CD4-positive, alpha-beta memory T cell (primary cell): ENCODE measurements around the gene IER5. TPM values are rescaled to one million over a fixed set of nuclear protein-coding genes. Genes with fewer than 3 reads are reported as not detected.
"Not testable (repeated sequence)": the region's sequence is repeated elsewhere in the genome, so short reads cannot be mapped to it uniquely, and the experiment has no call there.

Source experiments
- CTCF ChIA-PET: fragments of 350-600 bp; sonication (Branson Sonifier 250); formaldehyde crosslinking; loops from one replicate; lab custom pipeline; 2021; ENCODE audit warnings: inconsistent platforms; ENCODE audit not compliant: partially characterized antibody; lab: Charles Lee
- POLR2A ChIA-PET: fragments of 350-600 bp; sonication (Branson Sonifier 250); formaldehyde crosslinking; loops from one replicate; lab custom pipeline; 2021; ENCODE audit not compliant: partially characterized antibody; lab: Charles Lee
- DNase-seq, 5 donors: peaks; one replicate each; pipeline versions ENCODE4 v3.0.0 to v3.0.0-alpha.2; 2020 to 2022; ENCODE audit warnings: mixed read lengths in 1 of 5
- H3K27ac ChIP-seq: one replicate; pipeline ENCODE4 v1.7.0; 2013; ENCODE audit warnings: low read depth, low read length
- H3K27me3 ChIP-seq: 2 replicates; pipeline ENCODE4 v1.7.0; 2013; ENCODE audit warnings: mild to moderate bottlenecking, low read length, moderate library complexity; ENCODE audit not compliant: insufficient read depth
- H3K36me3 ChIP-seq: 2 replicates; pipeline ENCODE4 v1.7.0; 2013; ENCODE audit warnings: mild to moderate bottlenecking, low read length, moderate library complexity; ENCODE audit not compliant: insufficient read depth
- H3K4me1 ChIP-seq: 2 replicates; pipeline ENCODE4 v1.7.0; 2013; ENCODE audit warnings: mild to moderate bottlenecking, low read length, moderate library complexity; ENCODE audit not compliant: insufficient read depth
- H3K4me3 ChIP-seq, 2 donors: one replicate each; pipeline ENCODE4 v1.7.0; 2013; ENCODE audit warnings: low read length in 2 of 2, mild to moderate bottlenecking in 1 of 2
- H3K9me3 ChIP-seq, 2 donors: one replicate each; pipeline ENCODE4 v1.7.0; 2013; ENCODE audit warnings: low read length in 2 of 2, control low read depth in 1 of 2; ENCODE audit not compliant: control insufficient read depth in 1 of 2
- H3K27ac Mint-ChIP-seq, 7 donors: one replicate each; pipeline ENCODE4 v1.8.0; 2020 to 2021; ENCODE audit warnings: mixed read lengths in 7 of 7, mild to moderate bottlenecking in 6 of 7, inconsistent platforms in 3 of 7, moderate library complexity in 3 of 7
- H3K27me3 Mint-ChIP-seq, 2 donors: one replicate each; pipeline ENCODE4 v1.8.0; 2020 to 2021; ENCODE audit warnings: mixed read lengths in 2 of 2
- H3K36me3 Mint-ChIP-seq, 2 donors: one replicate each; pipeline ENCODE4 v1.8.0; 2020 to 2021; ENCODE audit warnings: mixed read lengths in 2 of 2, inconsistent platforms in 1 of 2, mild to moderate bottlenecking in 1 of 2
- H3K4me1 Mint-ChIP-seq, 4 donors: one replicate each; pipeline ENCODE4 v1.8.0; 2020 to 2021; ENCODE audit warnings: mixed read lengths in 4 of 4, mild to moderate bottlenecking in 1 of 4
- H3K4me3 Mint-ChIP-seq, 8 donors: one replicate each; pipeline ENCODE4 v1.8.0; 2020 to 2021; ENCODE audit warnings: mixed read lengths in 8 of 8, mild to moderate bottlenecking in 7 of 8, moderate library complexity in 6 of 8, inconsistent platforms in 3 of 8
- H3K9me3 Mint-ChIP-seq, 8 donors: one replicate each; pipeline ENCODE4 v1.8.0; 2020 to 2021; ENCODE audit warnings: mixed read lengths in 8 of 8, mild to moderate bottlenecking in 5 of 8, inconsistent platforms in 3 of 8, moderate library complexity in 1 of 8
- intact Hi-C: fragments of 100-400 bp; cut with micrococcal nuclease; formaldehyde crosslinking; loops from one replicate; pipeline ENCODE4 v1.15.1; 2023
- polyA plus RNA-seq, 2 donors: library from polyadenylated mRNA; unstranded; fragments of 300-500 nt; fragmentation: Illumina TruSeq; gene quantifications; one replicate each; pipeline ENCODE4 v1.2.3, GENCODE V29; 2021
- total RNA-seq, 2 experiments: library from RNA; stranded (reverse); gene quantifications; one replicate each; pipeline ENCODE4 v1.2.3, GENCODE V29; 2021

IER5 gene
- total and polyA plus RNA-seq, 4 experiments from 2014 or later, result 11.0 to 29.3 (median 23.5) TPM

DNA sequence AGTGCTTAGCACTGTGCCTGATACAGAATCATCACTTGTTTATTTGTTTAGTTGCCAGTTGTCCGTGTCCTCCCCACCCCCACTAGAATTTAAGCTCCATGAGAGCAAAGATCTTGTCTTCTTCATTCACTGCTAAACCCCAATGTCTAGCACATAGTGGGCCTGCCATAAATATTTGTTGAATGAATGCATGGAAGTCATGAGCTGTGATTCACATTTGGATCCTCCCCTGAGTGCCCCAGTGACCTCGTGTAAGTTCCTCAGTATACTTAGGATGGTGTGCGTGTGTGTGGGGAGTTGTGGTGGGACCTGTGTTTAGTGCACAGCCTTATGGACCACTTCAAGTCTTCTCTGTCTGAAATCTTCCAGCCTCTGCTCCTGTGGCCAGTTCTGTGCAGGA is 23.1 kb downstream of the IER5 start:
- no peak overlapping the region for H3K4me3 Mint-ChIP-seq
- H3K4me1 ChIP-seq, result peaks cover 3% of the 10 kb centered on the region

DNA sequence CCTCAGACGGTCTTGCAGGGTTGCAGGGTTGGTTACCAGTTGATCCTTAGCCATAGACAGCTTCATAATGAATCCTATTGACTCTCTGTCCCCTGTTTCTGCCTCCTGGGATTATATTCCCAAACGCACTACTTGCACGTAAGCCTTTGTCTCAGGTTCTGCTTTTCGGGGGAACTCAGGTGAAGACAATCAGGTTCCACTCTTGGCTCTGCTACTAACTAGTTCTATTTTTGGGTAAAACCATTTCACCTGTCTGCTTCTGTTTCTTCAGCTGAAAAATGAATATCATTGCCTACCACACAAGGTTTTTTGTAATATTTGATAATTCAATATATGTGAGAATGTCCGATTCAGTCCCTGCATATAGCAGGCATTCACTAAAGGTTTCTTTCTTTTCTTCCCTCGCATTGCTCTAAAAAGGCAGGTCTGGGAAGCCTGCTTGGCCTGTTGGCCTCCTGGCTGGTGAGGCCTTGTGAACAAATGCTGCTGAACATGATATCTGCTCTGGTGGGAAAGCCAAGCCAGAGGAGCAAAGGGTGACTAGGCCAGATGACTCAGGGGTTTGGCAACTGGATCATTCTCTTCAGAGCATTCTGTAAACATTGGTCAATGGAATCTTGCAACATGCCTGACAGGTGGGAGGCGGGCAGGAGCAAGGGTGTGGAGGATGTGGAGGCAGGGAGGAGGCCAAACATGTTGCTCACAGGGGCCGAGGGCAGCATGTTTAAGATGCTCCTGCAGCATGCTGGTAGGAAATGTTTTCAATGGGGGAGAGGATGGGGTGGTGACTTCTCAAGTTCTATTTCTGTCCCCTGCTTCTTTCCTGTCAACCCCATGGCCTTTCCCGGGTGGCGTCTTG is 23.8 kb downstream of the IER5 start:
- Histone ChIP-seq H3K4me3 (no peak overlapping the region), H3K4me1 (no peaks in the 10 kb centered on the region), H3K36me3 (no peaks in the 10 kb centered on the region), H3K9me3 (no peaks in the 10 kb centered on the region), H3K27me3 (no peaks in the 10 kb centered on the region), H3K27ac (no peak overlapping the region)
- Mint-ChIP-seq H3K4me3 (no peak overlapping the region), H3K27me3 (no peaks in the 10 kb centered on the region), H3K4me1 (peaks cover 2 to 12% (median 5%) of the 10 kb centered on the region in 4 donors), H3K27ac (peak overlapping the region in 1 of 7 donors; percentile 31), H3K36me3 (no peaks in the 10 kb centered on the region), H3K9me3 (no peaks in the 10 kb centered on the region)
- CTCF ChIA-PET, result interaction anchor here (1.7 to 3.0 kb wide), 2 partner anchors 20 to 29 kb away, joined by 3 to 20 read pairs; no protein-coding TSS in a partner anchor
- intact Hi-C loops, result no loop called here
- no peak for DNase-seq
- POLR2A ChIA-PET, result interaction anchor here (3.4 to 14.7 kb wide), 2 partner anchors 7 to 21 kb away, joined by 16 to 508 read pairs; partner anchors contain the start of gene IER5

More for the DNA sequence above, 23.1 kb downstream of the IER5 start:
- Mint-ChIP-seq H3K4me1 (peaks cover 2 to 19% (median 8%) of the 10 kb centered on the region in 4 donors), H3K9me3 (no peaks in the 10 kb centered on the region), H3K27me3 (no peaks in the 10 kb centered on the region), H3K27ac (no peak overlapping the region), H3K36me3 (no peaks in the 10 kb centered on the region)
- intact Hi-C loops, result no loop called here
- Histone ChIP-seq H3K9me3 (no peaks in the 10 kb centered on the region), H3K27me3 (no peaks in the 10 kb centered on the region), H3K27ac (no peak overlapping the region), H3K36me3 (no peaks in the 10 kb centered on the region), H3K4me3 (no peak overlapping the region)
- CTCF ChIA-PET, result interaction anchor here (1.7 to 3.0 kb wide), 2 partner anchors 20 to 30 kb away, joined by 3 to 20 read pairs; no protein-coding TSS in a partner anchor
- no peak for DNase-seq
- POLR2A ChIA-PET, result interaction anchor here (14.7 kb wide), 1 partner anchor 21 kb away, joined by 508 read pairs; the partner anchor contains the start of gene IER5

DNA sequence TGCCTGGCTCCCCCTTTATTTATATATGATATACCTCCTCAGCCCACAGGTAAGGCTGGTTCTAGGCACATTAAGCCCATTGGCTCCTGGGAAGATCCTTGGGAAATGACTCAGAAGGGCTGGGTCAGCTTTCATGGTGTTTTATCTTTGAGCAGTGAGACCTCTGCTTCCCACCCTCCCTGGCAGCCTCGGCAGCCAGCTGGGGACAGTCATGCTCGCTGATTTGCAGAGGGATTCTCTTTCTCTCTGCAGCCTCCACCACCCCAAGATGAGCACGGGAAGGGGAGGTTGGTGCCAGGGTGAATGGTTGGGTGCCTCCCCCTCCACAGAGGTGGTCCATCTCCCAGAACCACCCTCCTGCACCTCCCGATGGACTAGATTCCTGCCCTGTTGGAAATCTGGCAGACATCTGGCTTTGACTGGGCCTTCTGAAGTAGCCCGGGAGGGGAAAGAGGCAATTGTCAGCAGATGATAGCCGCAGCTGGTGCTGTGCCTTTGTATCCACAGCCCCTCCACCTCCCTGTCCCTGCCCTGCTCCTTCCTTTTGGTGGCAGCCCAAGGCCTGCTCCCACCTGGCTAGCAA is 24.6 kb downstream of the IER5 start:
- no peak overlapping the region for H3K4me3 Mint-ChIP-seq
- Histone ChIP-seq H3K4me3 (no peak overlapping the region), H3K27me3 (no peaks in the 10 kb centered on the region), H3K36me3 (no peaks in the 10 kb centered on the region), H3K27ac (no peak overlapping the region), H3K4me1 (no peaks in the 10 kb centered on the region), H3K9me3 (no peaks in the 10 kb centered on the region)
- ChIA-PET CTCF (no interaction called here), POLR2A (interaction anchor here (3.4 kb wide), 1 partner anchor 8 kb away, joined by 16 read pairs; no protein-coding TSS in a partner anchor)
- intact Hi-C loops, result no loop called here
- H3K9me3 Mint-ChIP-seq, result no peaks in the 10 kb centered on the region
- peak overlapping the region in 1 of 7 donors; percentile 43 for H3K27ac Mint-ChIP-seq
- H3K27me3 Mint-ChIP-seq, result no peaks in the 10 kb centered on the region
- H3K4me1 Mint-ChIP-seq, result peaks cover 2 to 6% (median 4%) of the 10 kb centered on the region in 4 donors
- DNase-seq, result no peak
- no peaks in the 10 kb centered on the region for H3K36me3 Mint-ChIP-seq

DNA sequence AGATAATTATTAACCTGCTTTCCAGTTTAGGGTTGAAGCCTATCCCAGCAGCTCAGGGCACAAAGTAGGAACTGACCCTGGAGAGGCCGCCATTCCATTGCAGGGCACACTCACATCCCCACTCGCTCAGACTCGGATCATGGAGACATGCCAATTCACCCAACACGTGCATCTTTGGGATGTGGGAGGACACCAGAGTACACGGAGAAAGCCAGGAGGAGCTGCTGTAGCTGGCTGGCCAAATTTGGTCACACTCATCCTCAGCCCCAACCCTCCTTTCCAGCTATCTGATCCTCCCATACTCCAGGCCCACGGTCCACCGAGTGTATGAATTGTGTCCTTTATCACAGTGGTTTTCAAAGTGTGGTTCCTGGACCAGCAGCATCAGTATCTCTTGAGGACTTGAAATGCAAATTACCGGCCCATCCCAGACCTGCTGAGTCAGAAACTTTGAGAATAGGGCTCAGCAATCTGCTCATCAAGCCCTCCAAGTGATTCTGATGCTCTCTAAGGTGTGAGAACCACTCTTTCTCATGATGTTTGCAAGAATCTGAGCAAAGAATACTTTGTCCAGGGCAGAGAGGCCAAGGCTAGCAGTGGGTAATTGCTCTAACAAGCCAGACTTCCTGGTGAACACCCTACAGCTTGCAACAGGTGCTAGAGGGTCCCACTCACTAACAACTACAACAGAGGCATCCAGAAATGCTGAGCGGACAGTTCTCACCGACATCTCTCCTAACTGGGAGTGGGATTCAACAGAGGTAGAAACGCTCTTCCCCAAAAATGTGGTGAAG is 26.3 kb downstream of the IER5 start:
- ChIA-PET POLR2A (interaction anchor here (1.9 to 3.4 kb wide), 3 partner anchors 10 to 27 kb away, joined by 4 to 16 read pairs (median 6); no protein-coding TSS in a partner anchor), CTCF (interaction anchor here (1.0 to 3.5 kb wide), 5 partner anchors 10 to 76 kb away, joined by 3 to 31 read pairs (median 3); no protein-coding TSS in a partner anchor)
- Mint-ChIP-seq H3K4me1 (peaks cover 0 to 2% (median 0%) of the 10 kb centered on the region in 4 donors), H3K4me3 (no peak overlapping the region), H3K27me3 (no peaks in the 10 kb centered on the region), H3K9me3 (no peaks in the 10 kb centered on the region), H3K27ac (no peak overlapping the region), H3K36me3 (no peaks in the 10 kb centered on the region)
- no peak overlapping the region for H3K4me3 ChIP-seq
- H3K9me3 ChIP-seq, result no peaks in the 10 kb centered on the region
- H3K4me1 ChIP-seq, result no peaks in the 10 kb centered on the region
- intact Hi-C loops, result no loop called here
- DNase-seq, result no peak
- H3K36me3 ChIP-seq, result no peaks in the 10 kb centered on the region
- H3K27ac ChIP-seq, result no peak overlapping the region
- H3K27me3 ChIP-seq, result no peaks in the 10 kb centered on the region

DNA sequence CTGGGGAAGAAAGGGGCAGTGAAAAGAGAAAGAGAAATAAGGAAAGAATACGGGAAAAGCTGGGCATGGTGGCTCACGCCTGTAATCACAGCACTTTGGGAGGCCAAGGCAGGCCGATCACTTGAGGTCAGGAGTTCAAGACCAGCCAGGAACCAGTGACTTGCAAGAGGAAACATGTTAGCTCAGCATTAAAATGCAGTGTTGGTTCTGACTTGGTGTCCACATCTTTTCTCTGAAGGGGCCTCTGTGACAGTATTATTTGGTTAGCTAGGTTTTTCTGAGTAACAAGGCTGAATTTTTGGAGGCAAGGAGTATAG is 26.8 kb downstream of the IER5 start:
- H3K27me3 ChIP-seq, result no peaks in the 10 kb centered on the region
- ChIA-PET CTCF (interaction anchor here (1.0 to 3.5 kb wide), 4 partner anchors 10 to 77 kb away, joined by 3 to 31 read pairs (median 3); no protein-coding TSS in a partner anchor), POLR2A (interaction anchor here (1.4 to 3.4 kb wide), 4 partner anchors 10 to 27 kb away, joined by 3 to 16 read pairs (median 5); no protein-coding TSS in a partner anchor)
- Mint-ChIP-seq H3K9me3 (no peaks in the 10 kb centered on the region), H3K27me3 (no peaks in the 10 kb centered on the region), H3K4me3 (no peak overlapping the region), H3K27ac (no peak overlapping the region), H3K36me3 (no peaks in the 10 kb centered on the region), H3K4me1 (peaks cover 0 to 2% (median 0%) of the 10 kb centered on the region in 4 donors)
- H3K4me3 ChIP-seq, result no peak overlapping the region
- H3K36me3 ChIP-seq, result no peaks in the 10 kb centered on the region
- intact Hi-C loops, result no loop called here
- DNase-seq, result no peak
- no peak overlapping the region for H3K27ac ChIP-seq
- H3K4me1 ChIP-seq, result no peaks in the 10 kb centered on the region
- no peaks in the 10 kb centered on the region for H3K9me3 ChIP-seq

DNA sequence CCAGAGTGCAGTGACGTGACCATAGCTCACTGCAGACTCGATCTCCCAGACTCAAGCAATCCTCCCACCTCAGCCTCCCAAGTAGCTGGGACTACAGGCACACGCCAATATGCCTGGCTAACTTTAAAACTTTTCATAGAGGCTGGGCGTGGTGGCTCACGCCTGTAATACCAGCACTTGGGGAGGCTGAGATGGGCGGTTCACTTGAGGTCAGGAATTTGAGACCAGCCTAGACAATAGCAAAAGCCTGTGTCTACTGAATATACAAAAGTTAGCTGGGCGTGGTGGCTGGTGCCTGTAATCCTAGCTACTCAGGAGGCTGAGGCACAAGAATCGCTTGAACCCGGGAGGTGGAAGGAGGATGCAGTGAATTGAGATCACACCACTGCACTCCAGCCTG is 27.5 kb downstream of the IER5 start:
- H3K4me1 ChIP-seq, H3K27me3 ChIP-seq, H3K4me3 Mint-ChIP-seq, H3K27me3 Mint-ChIP-seq, H3K4me3 ChIP-seq, H3K4me1 Mint-ChIP-seq, H3K9me3 Mint-ChIP-seq, H3K36me3 Mint-ChIP-seq, H3K27ac Mint-ChIP-seq, intact Hi-C loops, H3K9me3 ChIP-seq, H3K36me3 ChIP-seq, DNase-seq, H3K27ac ChIP-seq: not testable (repeated sequence)
- CTCF ChIA-PET, result interaction anchor here (1.0 to 3.5 kb wide), 5 partner anchors 11 to 77 kb away, joined by 3 to 31 read pairs (median 3); no protein-coding TSS in a partner anchor
- POLR2A ChIA-PET, result interaction anchor here (0.6 to 3.4 kb wide), 5 partner anchors 11 to 93 kb away, joined by 3 to 16 read pairs (median 4); no protein-coding TSS in a partner anchor
